Subcutaneous adipose tissue (tissue), 4 donors: ENCODE results near the gene GNAT1. TPM values are rescaled to one million over a fixed set of nuclear protein-coding genes. Genes with fewer than 3 reads are reported as not detected.

Source experiments
- CTCF ChIP-seq: fragments of 450-650 bp; IDR thresholded peaks from one replicate; pipeline ENCODE4 v1.5.1; 2016; ENCODE audit warnings: low read depth, mild to moderate bottlenecking, control low read depth, antibody characterized with exemption, moderate library complexity
- total RNA-seq, 4 donors: library from RNA; depleted of rRNA; stranded (reverse); fragments of >200 nt; gene quantifications; one replicate each; pipeline ENCODE4 v1.1.0, GENCODE V29; 2016

The GNAT1 gene
- total RNA-seq, result not detected

- no peak for TF ChIP-seq CTCF
Observed at GRCh38 chr3:50190936-50191660, at the start of gene GNAT1. Gene GNAT1, plus strand, starts transcription at chr3:50191610. Its CDS starts 116 bp downstream, at chr3:50191726.

- TF ChIP-seq CTCF, result no peak
Observed at GRCh38 chr3:50146316-50146901, 45.0 kb upstream of the GNAT1 start.

- TF ChIP-seq CTCF, result no peak
Observed at GRCh38 chr3:50147016-50147415, 44.4 kb upstream of the GNAT1 start.

GRCh38 chr3:50147447-50147846, 44.0 kb upstream of the GNAT1 start:
- TF ChIP-seq CTCF, result no peak

GRCh38 chr3:50147861-50148260, 43.5 kb upstream of the GNAT1 start:
- TF ChIP-seq CTCF, result no peak

GRCh38 chr3:50150404-50150750, 41.0 kb upstream of the GNAT1 start:
- TF ChIP-seq CTCF, result no peak

- TF ChIP-seq CTCF, result no peak
Observed at GRCh38 chr3:50150863-50151686, 40.3 kb upstream of the GNAT1 start.
